PFSK-1 (cell line): ENCODE measurements around the gene MAST2.

Experiments used
- FOXP2 ChIP-seq: optimal IDR thresholded peaks from 2 replicates; pipeline ENCODE3; 2011; ENCODE audit warnings: borderline replicate concordance, control low read depth, inconsistent platforms; ENCODE audit not compliant: insufficient read depth; ENCODE audit errors: extremely low read length, extremely low read depth
- POLR2AphosphoS5 ChIP-seq: IDR thresholded peaks from 2 replicates; pipeline ENCODE4 v1.6.1; 2012; ENCODE audit warnings: low read depth, mild to moderate bottlenecking, control low read depth, low read length, moderate library complexity
- REST ChIP-seq, 2 experiments: IDR thresholded peaks; 2 replicates each; pipeline versions ENCODE4 v1.6.1 to v1.8.0; 2011 to 2012; ENCODE audit warnings: low read depth in 2 of 2, low read length in 2 of 2, control low read depth in 1 of 2, inconsistent platforms in 1 of 2, mild to moderate bottlenecking in 1 of 2, moderate library complexity in 1 of 2; ENCODE audit not compliant: insufficient read depth in 1 of 2
- SIN3A ChIP-seq: IDR thresholded peaks from 2 replicates; pipeline ENCODE4 v1.6.1; 2012; ENCODE audit warnings: mild to moderate bottlenecking, low read length, moderate library complexity, borderline replicate concordance; ENCODE audit not compliant: insufficient read depth
- TAF1 ChIP-seq: IDR thresholded peaks from 2 replicates; pipeline ENCODE4 v1.6.1; 2012; ENCODE audit warnings: low read length, control low read depth, borderline replicate concordance; ENCODE audit not compliant: insufficient read depth

Gene MAST2

GRCh38 chr1:45814776-45815175 lies 11.4 kb downstream of the MAST2 start:
- TF ChIP-seq REST (IDR thresholded peaks at IDR 0.05; ENCODE audit: insufficient read depth in 1 of 2, low read depth in 2 of 2, low read length in 2 of 2): no peak
- TF ChIP-seq FOXP2: no peak
- no peak for TF ChIP-seq POLR2AphosphoS5
- TF ChIP-seq TAF1: no peak
- TF ChIP-seq SIN3A: no peak

- TF ChIP-seq FOXP2 (no peak), TAF1 (no peak), SIN3A (no peak), REST (IDR thresholded peaks at IDR 0.05; ENCODE audit: insufficient read depth in 1 of 2, low read depth in 2 of 2, low read length in 2 of 2) (no peak), POLR2AphosphoS5 (no peak)
Observed at GRCh38 chr1:45815667-45816458, 12.5 kb downstream of the MAST2 start.

GRCh38 chr1:45820173-45820572 lies 16.8 kb downstream of the MAST2 start:
- TF ChIP-seq REST (IDR thresholded peaks at IDR 0.05; ENCODE audit: insufficient read depth in 1 of 2, low read depth in 2 of 2, low read length in 2 of 2): no peak
- no peak for TF ChIP-seq POLR2AphosphoS5
- no peak for TF ChIP-seq FOXP2
- no peak for TF ChIP-seq SIN3A
- no peak for TF ChIP-seq TAF1

- no peak for TF ChIP-seq SIN3A
- TF ChIP-seq TAF1: no peak
- TF ChIP-seq POLR2AphosphoS5: no peak
- TF ChIP-seq REST (IDR thresholded peaks at IDR 0.05; ENCODE audit: insufficient read depth in 1 of 2, low read depth in 2 of 2, low read length in 2 of 2): no peak
- TF ChIP-seq FOXP2: no peak
Observed at GRCh38 chr1:45820788-45821187, 17.4 kb downstream of the MAST2 start.

- no peak for TF ChIP-seq TAF1
- TF ChIP-seq FOXP2: no peak
- no peak for TF ChIP-seq POLR2AphosphoS5
- TF ChIP-seq SIN3A: no peak
- no peak for TF ChIP-seq REST (IDR thresholded peaks at IDR 0.05; ENCODE audit: insufficient read depth in 1 of 2, low read depth in 2 of 2, low read length in 2 of 2)
Observed at GRCh38 chr1:45822644-45823043, 19.2 kb downstream of the MAST2 start.
